VCaP (cell line): Measurements from ENCODE around the gene C10orf90.

ENCODE experiments used
- H3K27ac ChIP-seq: fragments of 450-650 bp; 2 replicates; pipeline ENCODE4 v1.5.1; 2017
- TF ChIP-seq, protein P1 (sequence below): fragments of 450-650 bp; conservative IDR thresholded peaks from 2 replicates; pipeline ENCODE4 v1.5.1; 2017; ENCODE audit warnings: mild to moderate bottlenecking, moderate library complexity

The C10orf90 gene

DNA sequence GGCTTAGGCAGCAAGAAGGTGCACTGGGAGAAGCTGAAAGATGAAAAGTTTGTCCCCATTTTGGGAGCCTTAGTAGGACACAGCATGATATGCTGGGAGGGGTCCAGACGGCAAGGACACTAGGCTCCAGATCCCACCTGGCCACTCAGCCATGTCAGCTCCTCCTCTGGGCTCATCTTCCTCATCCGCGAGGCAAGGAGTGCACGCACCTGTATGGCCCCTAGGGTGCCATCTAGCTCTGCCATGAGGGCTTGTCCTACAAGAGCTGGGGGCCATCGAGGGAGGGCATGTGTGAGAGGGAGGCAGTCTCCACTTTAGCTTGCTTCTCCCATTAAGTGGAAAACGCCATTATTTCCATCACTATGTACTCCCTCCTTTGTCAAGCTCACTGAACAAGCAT is 146.0 kb downstream of the C10orf90 start:
- TF ChIP-seq, protein P1, sequence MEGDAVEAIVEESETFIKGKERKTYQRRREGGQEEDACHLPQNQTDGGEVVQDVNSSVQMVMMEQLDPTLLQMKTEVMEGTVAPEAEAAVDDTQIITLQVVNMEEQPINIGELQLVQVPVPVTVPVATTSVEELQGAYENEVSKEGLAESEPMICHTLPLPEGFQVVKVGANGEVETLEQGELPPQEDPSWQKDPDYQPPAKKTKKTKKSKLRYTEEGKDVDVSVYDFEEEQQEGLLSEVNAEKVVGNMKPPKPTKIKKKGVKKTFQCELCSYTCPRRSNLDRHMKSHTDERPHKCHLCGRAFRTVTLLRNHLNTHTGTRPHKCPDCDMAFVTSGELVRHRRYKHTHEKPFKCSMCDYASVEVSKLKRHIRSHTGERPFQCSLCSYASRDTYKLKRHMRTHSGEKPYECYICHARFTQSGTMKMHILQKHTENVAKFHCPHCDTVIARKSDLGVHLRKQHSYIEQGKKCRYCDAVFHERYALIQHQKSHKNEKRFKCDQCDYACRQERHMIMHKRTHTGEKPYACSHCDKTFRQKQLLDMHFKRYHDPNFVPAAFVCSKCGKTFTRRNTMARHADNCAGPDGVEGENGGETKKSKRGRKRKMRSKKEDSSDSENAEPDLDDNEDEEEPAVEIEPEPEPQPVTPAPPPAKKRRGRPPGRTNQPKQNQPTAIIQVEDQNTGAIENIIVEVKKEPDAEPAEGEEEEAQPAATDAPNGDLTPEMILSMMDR = no peak
- H3K27ac ChIP-seq = no peak overlapping the region

DNA sequence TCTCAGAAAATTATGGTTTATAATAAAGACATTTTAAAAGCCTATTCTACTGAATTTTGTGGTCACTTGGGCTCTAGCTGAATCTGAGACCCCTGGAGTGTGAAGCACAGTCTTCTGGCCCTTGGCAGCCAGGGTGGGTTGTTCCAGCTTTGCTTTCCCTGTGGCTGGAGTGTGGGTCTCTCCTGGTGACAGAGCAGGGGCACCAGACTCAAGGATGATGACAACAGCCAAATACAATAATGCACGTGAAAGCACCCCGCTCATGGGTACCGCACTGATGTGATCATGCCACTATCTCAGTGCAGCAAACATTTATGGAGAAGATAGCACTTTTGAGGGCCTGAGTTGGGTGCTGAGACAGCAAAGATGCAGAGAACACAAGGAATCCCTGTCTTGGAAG is 147.4 kb downstream of the C10orf90 start:
- TF ChIP-seq, protein P1 = no peak
- H3K27ac ChIP-seq = no peak overlapping the region

DNA sequence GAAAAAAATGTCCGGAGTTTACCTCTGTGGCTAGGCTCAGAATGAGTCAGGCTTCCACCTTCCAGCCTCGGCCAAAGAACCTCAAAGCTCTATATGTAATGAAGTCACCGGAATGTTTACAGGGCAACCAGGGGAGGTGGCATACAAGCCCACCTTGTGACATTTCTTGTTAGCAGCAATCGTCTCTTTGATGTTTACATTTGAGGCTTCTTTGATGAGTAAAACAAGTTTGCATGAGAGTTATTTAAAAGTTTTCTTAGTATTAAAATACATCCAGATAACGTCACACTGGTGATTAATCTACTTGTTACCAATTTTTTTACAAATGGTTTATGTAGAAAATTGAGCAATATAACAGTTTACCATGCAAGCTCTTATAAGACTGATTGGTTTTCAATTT is 149.1 kb downstream of the C10orf90 start:
- TF ChIP-seq, protein P1 = no peak

DNA sequence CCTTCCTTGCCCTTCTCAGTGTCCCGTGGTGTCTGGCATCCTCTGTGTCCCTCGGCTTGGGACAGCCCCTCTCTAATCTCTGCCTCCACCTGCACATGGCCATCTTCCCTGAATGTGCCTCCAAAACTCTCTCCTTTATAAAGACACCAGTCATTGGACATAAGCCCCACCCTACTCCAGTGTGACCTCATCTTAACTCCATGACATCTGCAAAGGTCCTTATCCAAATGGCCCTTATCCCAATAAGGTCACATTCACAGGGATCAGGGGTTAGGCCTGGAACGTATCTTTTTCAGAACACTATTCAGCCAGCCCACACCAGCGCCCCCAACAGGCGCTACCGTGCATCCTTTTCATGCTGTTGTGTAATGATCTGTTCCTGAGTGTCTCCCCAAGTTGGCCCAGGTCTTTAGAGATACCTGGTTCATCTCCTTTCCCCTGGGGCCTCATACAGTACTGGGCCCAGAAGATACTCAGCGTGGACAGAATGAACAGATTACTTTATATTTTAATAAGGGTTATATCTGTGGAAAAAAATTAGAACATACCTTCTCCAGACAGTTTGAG is 149.7 kb downstream of the C10orf90 start:
- no peak overlapping the region for H3K27ac ChIP-seq
- TF ChIP-seq, protein P1 = no peak

More for the DNA sequence above, 149.1 kb downstream of the C10orf90 start:
- no peak overlapping the region for H3K27ac ChIP-seq

DNA sequence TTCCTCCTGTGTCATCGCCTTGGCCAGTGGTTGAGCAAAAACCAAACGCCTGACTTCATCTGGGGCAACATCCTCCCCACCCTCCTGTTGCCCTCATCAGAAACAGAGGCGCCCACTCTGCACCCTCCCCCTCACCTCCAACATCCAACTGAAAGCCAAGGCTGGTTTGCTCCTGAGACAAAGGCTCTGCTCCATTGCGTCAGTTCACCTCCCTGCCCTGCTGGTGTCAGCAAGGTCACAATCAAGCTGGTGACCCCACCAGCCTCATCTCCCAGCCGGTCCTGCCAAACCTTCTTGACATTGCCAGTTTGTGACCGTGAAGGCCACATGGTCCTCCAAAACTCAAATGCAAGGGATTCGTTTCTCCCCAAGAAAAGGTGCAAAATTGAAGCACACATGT is 150.5 kb downstream of the C10orf90 start:
- no peak overlapping the region for H3K27ac ChIP-seq
- TF ChIP-seq, protein P1 = no peak

DNA sequence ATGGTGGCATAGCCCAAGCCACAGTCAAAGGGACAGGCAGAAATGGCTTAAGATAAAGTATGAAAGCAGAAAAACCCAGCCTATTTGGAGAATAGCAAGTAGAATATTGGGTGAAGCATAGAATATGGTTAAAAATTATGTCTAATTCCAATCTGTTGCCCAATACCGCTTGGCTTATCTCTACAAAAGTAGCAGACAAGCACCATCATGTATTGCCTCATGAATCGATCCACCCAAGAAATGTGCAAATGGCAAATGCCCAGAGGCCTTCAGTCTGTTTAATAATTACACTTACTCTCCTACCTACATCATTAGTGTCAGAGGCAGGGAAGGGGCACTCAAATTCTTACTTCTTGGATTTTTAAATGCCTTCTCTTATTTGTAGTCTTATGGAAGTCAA is 151.3 kb downstream of the C10orf90 start:
- TF ChIP-seq, protein P1 = no peak
- H3K27ac ChIP-seq = no peak overlapping the region

DNA sequence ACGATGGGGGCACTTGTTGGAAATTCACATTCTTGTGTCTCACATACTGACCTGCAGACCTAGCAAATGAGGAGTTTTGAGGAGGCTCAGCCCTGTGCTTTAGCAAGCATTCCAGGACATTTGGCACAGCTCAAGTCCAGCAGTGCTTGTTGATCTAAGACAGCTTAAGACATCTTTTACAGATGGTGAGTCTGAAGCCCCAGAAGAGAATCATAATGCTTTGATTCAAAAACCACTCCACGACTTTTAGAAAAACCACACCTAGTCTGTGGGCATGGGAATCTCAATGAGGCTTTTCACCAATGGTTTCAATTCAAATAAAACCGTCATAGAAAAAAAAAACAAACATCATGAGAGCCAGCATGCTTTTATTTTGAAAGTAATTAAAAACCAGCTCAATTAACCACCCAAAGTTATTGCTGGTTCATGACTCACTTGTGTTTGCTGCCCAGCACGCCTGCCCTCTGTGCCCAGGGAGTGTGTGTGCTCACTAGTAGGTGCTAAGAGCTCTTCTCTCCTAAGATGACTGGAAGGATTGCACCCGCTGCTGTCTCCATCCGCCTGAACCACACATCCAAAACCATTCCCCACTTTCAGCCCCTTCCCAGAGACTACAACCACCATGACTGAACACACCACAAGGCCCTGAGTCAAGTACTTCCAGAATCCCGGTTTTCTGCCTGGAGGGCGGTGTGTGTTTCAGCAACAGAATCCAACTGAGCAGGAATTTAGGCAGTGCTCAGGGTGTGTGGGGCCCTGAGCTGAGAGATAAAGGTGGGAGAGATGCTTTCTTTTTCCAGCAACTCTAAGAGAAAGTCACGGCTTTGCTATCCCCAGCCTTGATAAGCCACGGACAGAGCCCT is 152.0 kb downstream of the C10orf90 start:
- TF ChIP-seq, protein P1 = no peak
- H3K27ac ChIP-seq = no peak overlapping the region
